Measurements from ENCODE around the gene HUNK. TPM values are rescaled to one million over a fixed set of nuclear protein-coding genes. Genes with fewer than 3 reads are reported as not detected.
"Not testable (repeated sequence)": the region's sequence is repeated elsewhere in the genome, so short reads cannot be mapped to it uniquely, and the experiment has no call there.

Gene HUNK
- total and polyA plus RNA-seq, 2 experiments from 2014 or later: 6.7 to 9.2 TPM

DNA sequence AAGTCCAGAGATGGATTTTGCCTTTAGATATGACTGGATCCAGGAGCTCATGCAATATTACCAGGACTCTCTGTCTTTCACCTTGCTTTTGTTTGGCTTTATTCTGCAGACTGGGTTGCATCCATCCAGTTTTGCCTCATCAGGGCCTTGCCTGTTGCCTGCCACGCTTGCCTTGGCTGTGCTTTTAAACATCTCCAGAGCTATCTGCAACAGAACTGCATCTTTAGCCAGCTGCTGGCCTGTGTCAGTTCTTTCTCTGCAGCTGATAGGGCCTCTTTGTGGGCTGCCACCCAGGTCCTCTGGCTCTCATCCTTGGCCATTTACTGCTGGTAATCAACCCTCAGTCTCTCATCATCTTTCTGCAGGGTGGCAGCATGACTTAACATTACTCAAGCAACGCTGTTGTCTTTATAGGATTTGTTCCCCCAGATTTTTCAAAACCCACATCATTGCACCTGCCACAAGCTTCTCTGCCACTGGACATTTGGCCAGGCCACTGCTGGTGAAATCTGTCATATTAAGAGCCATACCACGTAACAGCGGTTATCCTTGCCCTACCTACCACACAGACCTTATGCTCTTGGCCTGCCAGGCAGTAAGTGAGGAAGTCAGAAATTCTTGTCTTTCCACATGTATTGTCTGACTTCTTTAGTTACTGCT lies 24.4 kb upstream of the HUNK start:
- H3K9me3 ChIP-seq (ENCODE audit: low read depth): no peaks in the 10 kb centered on the region
- TF ChIP-seq, protein P1, sequence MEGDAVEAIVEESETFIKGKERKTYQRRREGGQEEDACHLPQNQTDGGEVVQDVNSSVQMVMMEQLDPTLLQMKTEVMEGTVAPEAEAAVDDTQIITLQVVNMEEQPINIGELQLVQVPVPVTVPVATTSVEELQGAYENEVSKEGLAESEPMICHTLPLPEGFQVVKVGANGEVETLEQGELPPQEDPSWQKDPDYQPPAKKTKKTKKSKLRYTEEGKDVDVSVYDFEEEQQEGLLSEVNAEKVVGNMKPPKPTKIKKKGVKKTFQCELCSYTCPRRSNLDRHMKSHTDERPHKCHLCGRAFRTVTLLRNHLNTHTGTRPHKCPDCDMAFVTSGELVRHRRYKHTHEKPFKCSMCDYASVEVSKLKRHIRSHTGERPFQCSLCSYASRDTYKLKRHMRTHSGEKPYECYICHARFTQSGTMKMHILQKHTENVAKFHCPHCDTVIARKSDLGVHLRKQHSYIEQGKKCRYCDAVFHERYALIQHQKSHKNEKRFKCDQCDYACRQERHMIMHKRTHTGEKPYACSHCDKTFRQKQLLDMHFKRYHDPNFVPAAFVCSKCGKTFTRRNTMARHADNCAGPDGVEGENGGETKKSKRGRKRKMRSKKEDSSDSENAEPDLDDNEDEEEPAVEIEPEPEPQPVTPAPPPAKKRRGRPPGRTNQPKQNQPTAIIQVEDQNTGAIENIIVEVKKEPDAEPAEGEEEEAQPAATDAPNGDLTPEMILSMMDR (IDR thresholded peaks at IDR 0.05; ENCODE audit: low read depth, low read length): no peak
- no peaks in the 10 kb centered on the region for H3K27me3 ChIP-seq
- no peak overlapping the region for H3K27ac ChIP-seq
- H3K36me3 ChIP-seq: no peaks in the 10 kb centered on the region
- no peak for DNase-seq (ENCODE audit: low read depth in 1 of 2, low spot score in 1 of 2)
- no peak overlapping the region for H3K4me3 ChIP-seq
- no peaks in the 10 kb centered on the region for H3K4me1 ChIP-seq (ENCODE audit: low read depth)

DNA sequence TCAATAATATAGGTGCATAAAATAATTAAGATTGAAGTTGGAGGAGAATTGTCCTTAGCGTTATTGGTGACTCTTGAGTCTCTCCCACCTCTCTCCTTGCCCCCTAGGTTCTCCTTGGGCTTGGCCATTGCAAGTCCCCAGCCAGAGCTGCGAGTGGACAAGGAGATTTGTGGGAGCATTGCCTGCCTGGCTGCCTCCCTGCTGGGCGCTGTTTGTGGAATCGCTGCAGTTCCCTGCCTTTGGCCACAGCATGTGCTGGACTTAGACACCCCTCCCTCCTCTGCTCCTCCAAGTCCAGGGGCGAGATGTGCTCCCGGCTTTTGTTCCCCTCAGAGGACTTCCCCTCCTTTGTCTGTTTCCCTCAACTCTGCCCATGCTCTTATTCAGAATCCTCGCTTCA lies 21.9 kb upstream of the HUNK start:
- TF ChIP-seq, protein P1 (IDR thresholded peaks at IDR 0.05; ENCODE audit: low read depth, low read length): no peak
- H3K27me3 ChIP-seq: no peaks in the 10 kb centered on the region
- H3K4me3 ChIP-seq: no peak overlapping the region
- no peaks in the 10 kb centered on the region for H3K4me1 ChIP-seq (ENCODE audit: low read depth)
- H3K27ac ChIP-seq: no peak overlapping the region
- no peak for DNase-seq (ENCODE audit: low read depth in 1 of 2, low spot score in 1 of 2)
- H3K36me3 ChIP-seq: no peaks in the 10 kb centered on the region
- no peaks in the 10 kb centered on the region for H3K9me3 ChIP-seq (ENCODE audit: low read depth)

DNA sequence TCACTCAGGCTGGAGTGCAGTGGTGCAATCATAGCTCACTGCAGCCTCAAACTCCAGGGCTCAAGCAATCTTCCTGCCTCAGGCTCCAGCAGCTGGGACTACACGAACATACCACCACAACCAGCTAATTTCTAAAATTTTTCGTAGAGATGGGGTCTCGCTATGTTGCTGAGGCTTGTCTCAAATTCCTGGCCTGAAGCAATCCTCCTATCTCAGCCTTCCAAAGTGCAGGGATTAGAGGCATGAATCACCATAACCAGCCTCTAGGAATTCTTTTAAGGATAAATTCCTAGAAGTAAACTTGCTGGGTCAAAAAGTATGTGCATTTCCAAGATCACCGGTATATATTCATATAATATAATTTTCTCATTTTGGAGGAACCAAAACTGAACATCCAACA lies 17.6 kb upstream of the HUNK start:
- H3K36me3 ChIP-seq: no peaks in the 10 kb centered on the region
- no peak overlapping the region for H3K4me3 ChIP-seq
- no peaks in the 10 kb centered on the region for H3K4me1 ChIP-seq (ENCODE audit: low read depth)
- TF ChIP-seq, protein P1 (IDR thresholded peaks at IDR 0.05; ENCODE audit: low read depth, low read length): no peak
- DNase-seq (ENCODE audit: low read depth in 1 of 2, low spot score in 1 of 2): no peak
- H3K27me3 ChIP-seq: no peaks in the 10 kb centered on the region
- H3K27ac ChIP-seq: no peak overlapping the region
- no peaks in the 10 kb centered on the region for H3K9me3 ChIP-seq (ENCODE audit: low read depth)

DNA sequence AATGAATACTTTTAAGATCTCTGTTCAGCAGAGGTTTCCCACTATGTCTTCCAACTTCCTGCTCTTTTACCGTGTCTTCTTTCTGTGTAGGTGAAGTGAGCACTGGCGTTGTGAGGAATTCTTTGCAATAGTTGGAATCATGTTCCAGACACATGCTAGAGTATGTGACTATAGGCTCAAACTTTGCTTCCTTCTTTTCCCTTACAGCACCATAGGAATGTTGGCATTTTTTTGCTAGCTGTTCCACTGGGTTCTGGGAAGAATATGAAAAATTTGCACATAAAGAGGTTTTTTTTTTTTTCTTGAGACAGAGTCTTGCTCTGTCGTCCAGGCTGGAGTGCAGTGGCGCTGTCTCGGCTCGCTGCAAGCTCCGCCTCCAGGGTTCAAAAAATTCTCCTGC lies 15.7 kb upstream of the HUNK start:
- H3K4me1 ChIP-seq (ENCODE audit: low read depth): no peaks in the 10 kb centered on the region
- DNase-seq (ENCODE audit: low read depth in 1 of 2, low spot score in 1 of 2): no peak
- no peak overlapping the region for H3K27ac ChIP-seq
- TF ChIP-seq, protein P1 (IDR thresholded peaks at IDR 0.05; ENCODE audit: low read depth, low read length): no peak
- H3K9me3 ChIP-seq (ENCODE audit: low read depth): no peaks in the 10 kb centered on the region
- no peaks in the 10 kb centered on the region for H3K27me3 ChIP-seq
- H3K4me3 ChIP-seq: no peak overlapping the region
- no peaks in the 10 kb centered on the region for H3K36me3 ChIP-seq

DNA sequence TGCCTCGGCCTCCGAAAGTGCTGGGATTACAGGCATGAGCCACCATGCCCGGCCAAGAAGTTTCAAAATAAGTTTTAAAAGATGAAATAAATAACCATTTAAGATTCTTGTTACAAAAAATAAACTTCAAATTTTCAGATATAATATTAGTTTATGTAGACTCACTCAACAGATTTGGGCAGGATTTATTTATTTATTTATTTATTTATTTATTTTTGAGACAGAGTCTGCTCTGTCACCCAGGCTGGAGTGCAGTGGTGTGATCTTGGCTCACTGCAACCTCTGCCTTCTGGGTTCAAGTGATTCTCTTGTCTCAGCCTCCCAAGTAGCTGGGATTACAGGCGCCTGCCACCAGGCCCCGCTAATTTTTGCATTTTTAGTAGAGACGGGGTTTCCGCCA lies 15.2 kb upstream of the HUNK start:
- H3K36me3 ChIP-seq; H3K4me3 ChIP-seq; H3K9me3 ChIP-seq (ENCODE audit: low read depth); DNase-seq (ENCODE audit: low read depth in 1 of 2, low spot score in 1 of 2); H3K4me1 ChIP-seq (ENCODE audit: low read depth); H3K27me3 ChIP-seq; H3K27ac ChIP-seq: not testable (repeated sequence)

DNA sequence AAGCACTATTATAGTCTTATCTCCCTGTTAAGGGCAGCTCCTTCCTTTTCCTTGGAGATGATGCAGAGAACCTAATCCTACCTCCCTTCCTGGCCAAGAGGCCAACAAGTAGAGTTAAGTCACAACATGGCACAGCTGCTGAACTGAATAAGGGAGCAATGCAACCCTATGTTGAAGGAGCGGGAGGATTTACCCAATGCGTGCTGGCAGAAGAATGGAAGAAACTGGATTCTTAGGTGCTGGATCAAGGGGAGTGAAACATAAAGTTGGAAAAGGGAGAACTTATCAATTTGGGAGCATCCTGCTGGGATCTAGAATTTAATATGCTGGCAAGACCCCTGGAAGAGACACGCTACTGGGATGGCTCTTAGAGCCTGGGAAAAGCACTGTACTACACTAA lies 12.0 kb upstream of the HUNK start:
- Histone ChIP-seq H3K4me3 (no peak overlapping the region), H3K27ac (no peak overlapping the region), H3K4me1 (ENCODE audit: low read depth) (no peaks in the 10 kb centered on the region), H3K9me3 (ENCODE audit: low read depth) (no peaks in the 10 kb centered on the region), H3K27me3 (no peaks in the 10 kb centered on the region), H3K36me3 (no peaks in the 10 kb centered on the region)
- TF ChIP-seq, protein P1 (IDR thresholded peaks at IDR 0.05; ENCODE audit: low read depth, low read length): no peak
- no peak for DNase-seq (ENCODE audit: low read depth in 1 of 2, low spot score in 1 of 2)

Measured in cardiac muscle cell (in vitro differentiated cells and primary cell).